ENCODE measurements around the gene PLEK. TPM values are rescaled to one million over a fixed set of nuclear protein-coding genes. Genes with fewer than 3 reads are reported as not detected.
A peak's percentile ranks its signal among the peaks of the same experiment; 100 is the strongest.

The PLEK gene
- total and polyA plus RNA-seq, 9 of the 15 experiments (the other 6 are each of a cell fraction or from before 2014, with no cell fraction given) = 0.14 to 1.2 (median 0.36) TPM

DNA sequence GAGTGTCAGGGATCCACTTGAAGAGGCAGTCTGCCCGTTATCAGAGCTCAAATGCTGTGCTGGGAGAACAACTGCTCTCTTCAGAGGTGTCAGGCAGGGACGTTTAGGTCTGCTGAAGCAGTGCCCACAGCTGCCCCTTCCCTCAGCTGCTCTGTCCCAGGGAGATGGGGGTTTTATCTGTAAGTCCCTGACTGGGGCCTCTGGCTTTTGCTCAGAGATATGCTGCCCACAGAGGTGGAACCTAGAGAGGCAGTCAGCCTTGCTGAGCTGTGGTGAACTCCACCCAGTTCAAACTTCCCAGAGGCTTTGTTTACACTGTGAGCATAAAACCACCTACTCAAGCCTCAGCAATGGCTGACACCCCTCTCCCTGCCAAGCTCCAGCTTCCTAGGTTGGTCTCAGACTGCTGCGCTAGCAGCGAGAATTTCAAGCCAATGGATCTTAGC lies 38.1 kb downstream of the PLEK start (continued):
- TF ChIP-seq FUS (optimal IDR thresholded peaks at IDR 0.05; ENCODE audit: low read depth, low read length) (no peak), ZNF134 (CRISPR knock-in tag; conservative IDR thresholded peaks at IDR 0.05) (no peak), ZNF583 (CRISPR knock-in tag; IDR thresholded peaks at IDR 0.05) (peak; percentile 58; the same call in 1 of the 2 replicates), ZNF444 (CRISPR knock-in tag; IDR thresholded peaks at IDR 0.05) (peak; percentile 72), LCOR (CRISPR knock-in tag; IDR thresholded peaks at IDR 0.05) (no peak), SMARCA4 (IDR thresholded peaks at IDR 0.05) (peak; percentile 53), GTF2E2 (tag; IDR thresholded peaks at IDR 0.05) (no peak), BCL6 (CRISPR knock-in tag; IDR thresholded peaks at IDR 0.05) (peak; percentile 52; the same call in 1 of the 2 replicates), ZNF133 (CRISPR knock-in tag; IDR thresholded peaks at IDR 0.05) (0 out of 2 replicates have a peak, but pooled peaks have one; percentile 22), FOXM1 (IDR thresholded peaks at IDR 0.05; ENCODE audit: low read depth) (peak; percentile 19; the same call in 1 of the 2 replicates), FOXM1 (CRISPR knock-in tag; IDR thresholded peaks at IDR 0.05; ENCODE audit: low read depth) (no peak), ETS2 (tag; IDR thresholded peaks at IDR 0.05; ENCODE audit: borderline replicate concordance, poor library complexity, severe bottlenecking) (no peak), POLR2G (IDR thresholded peaks at IDR 0.05; ENCODE audit: low read depth, low read length) (no peak), TBL1XR1 (IDR thresholded peaks at IDR 0.05; ENCODE audit: low read length in 2 of 2) (0 out of 4 replicates have a peak, but pooled peaks of 1 of the 2 experiments have one; percentile 23), ZNF764 (CRISPR knock-in tag; IDR thresholded peaks at IDR 0.05; ENCODE audit: low read depth) (no peak), HDAC6 (IDR thresholded peaks at IDR 0.05; ENCODE audit: low read depth, low read length) (no peak), HIVEP1 (CRISPR knock-in tag; IDR thresholded peaks at IDR 0.05) (no peak), RCOR1 (IDR thresholded peaks at IDR 0.05; ENCODE audit: borderline replicate concordance in 1 of 2, low read depth in 2 of 2, low read length in 2 of 2) (peak in 1 of 2 experiments; percentile 45; a peak in 1 of 4 replicates), U2AF2 (optimal IDR thresholded peaks at IDR 0.05; ENCODE audit: low read depth, low read length) (no peak), NFIC (IDR thresholded peaks at IDR 0.05) (peak; percentile 55), TCF3 (CRISPR knock-in tag; IDR thresholded peaks at IDR 0.05) (peak; percentile 90)
